Heart right ventricle (tissue), 16 donors: ENCODE data around the gene POF1B. TPM values are rescaled to one million over a fixed set of nuclear protein-coding genes. Genes with fewer than 3 reads are reported as not detected.
A peak's percentile ranks its signal among the peaks of the same experiment; 100 is the strongest.

Experiments used
- ATAC-seq, 8 donors: fragments of 200-7000 bp; cut with Tn5 transposase; one replicate each; pipeline ENCODE4 v1.9.1; 2020; ENCODE audit warnings: mild to moderate bottlenecking in 8 of 8, moderate library complexity in 8 of 8, moderate number of reproducible peaks in 1 of 8
- DNase-seq, 2 donors: peaks; one replicate each; pipeline ENCODE4 v3.0.0-alpha.2; 2020
- H3K27ac ChIP-seq, 10 donors: fragments of 200-600 bp; sonication (generic) in 2 of 10; one replicate each; pipeline versions ENCODE4 v1.5.0 to v1.8.0; 2020 to 2022; ENCODE audit warnings: mild to moderate bottlenecking in 3 of 10
- H3K27me3 ChIP-seq, 7 donors: fragments of 200-600 bp; one replicate each; pipeline ENCODE4 v1.8.0; 2021 to 2022; ENCODE audit warnings: mild to moderate bottlenecking in 2 of 7
- H3K36me3 ChIP-seq, 9 donors: fragments of 200-600 bp; sonication (generic) in 1 of 9; one replicate each; pipeline versions ENCODE4 v1.5.0 to v1.8.0; 2020 to 2022; ENCODE audit warnings: mild to moderate bottlenecking in 2 of 9
- H3K4me1 ChIP-seq, 9 donors: fragments of 200-600 bp; sonication (generic) in 1 of 9; one replicate each; pipeline versions ENCODE4 v1.5.0 to v1.8.0; 2020 to 2022; ENCODE audit warnings: mild to moderate bottlenecking in 4 of 9
- H3K4me3 ChIP-seq, 10 donors: fragments of 200-600 bp; sonication (generic) in 2 of 10; one replicate each; pipeline versions ENCODE4 v1.5.0 to v1.8.0; 2020 to 2022; ENCODE audit warnings: mild to moderate bottlenecking in 7 of 10, moderate library complexity in 2 of 10
- H3K9me3 ChIP-seq, 11 donors: fragments of 200-600 bp in 10 of 11; sonication (generic) in 2 of 11; one replicate each; pipeline versions ENCODE4 v1.5.0 to v1.8.0; 2013 to 2022; ENCODE audit warnings: mild to moderate bottlenecking in 2 of 11, control low read depth in 1 of 11, moderate library complexity in 1 of 11
- CTCF ChIP-seq, 9 donors: fragments of 200-600 bp; sonication (generic) in 2 of 9; IDR thresholded peaks; one replicate each; pipeline versions ENCODE4 v1.5.0 to v1.8.0; 2021 to 2022; ENCODE audit warnings: antibody characterized with exemption in 9 of 9, mild to moderate bottlenecking in 5 of 9, moderate library complexity in 1 of 9
- WGBS, 2 donors: extraction: QIAGEN DNeasy Blood & Tissue Kit; methylation state at CpG; one replicate each; pipeline ENCODE4 v1.1.7; 2013; ENCODE audit warnings: inconsistent platforms in 1 of 2; 5-methylcytosine and 5-hydroxymethylcytosine counted together
- intact Hi-C, 10 donors: fragments of 100-400 bp; cut with DNase I; formaldehyde crosslinking; loops; one replicate each; pipeline versions ENCODE4 v1.11.1 to v1.14.2; 2022
- polyA plus RNA-seq, 2 donors: library from polyadenylated mRNA; stranded (reverse); fragments of 200-250 nt; gene quantifications; one replicate each; pipeline ENCODE4 v1.2.3, GENCODE V29; 2013
- total RNA-seq, 10 donors: library from RNA; stranded (reverse); fragmentation: NEBNext Ultra II Directional in 3 of 10; extraction: Animal tissue kit (Norgen Biotek cat#: 25700) in 3 of 10; gene quantifications; one replicate each; pipeline versions ENCODE4 v1.2.1 to v1.2.4, GENCODE V29; 2021 to 2023
- donor health status: Arrhythmogenic right ventricular cardiomyopathy.
- donor health status: ischemic (EF 13 %, LVEDD 7.1; RV severe dilation, severe dysfunction).
- donor health status: healthy with polysubstance abuse.
- donor health status: DM: no; HTN: yes; CAD: no.
- donor health status: DM: no; HTN: no; CAD: no.
- donor health status: ischemic (EF 25% LVEDD 6.9; RV normal size, moderate dysfunction).
- donor health status: ischemic (EF 25% LVEDD 5.7; RV mildly dilated, moderate dysfunction).
- donor health status: healthy.
- donor health status: DM: yes; HTN: yes; CAD: no.
- donor health status: Ischemic cardiomyopathy.
- donor health status: ischemic (EF 35%, LVEDD 5.7; RV mildly dilated, moderate dysfunction).
- donor health status: nonischemic (EF 11% LVEDD 7.7; RV severe dilation, severe dysfunction).
- donor health status: DM: yes; HTN: yes; CAD: no.
- donor health status: PGD.
- donor health status: ischemic (EF 29% LVEDD 5.4; RV normal size, mild dysfunction).
- donor health status: nonischemic (EF 23%, LVEDD 6.1; RV moderate dilation, normal function).

The POF1B gene
- total and polyA plus RNA-seq, 12 donors = 0.19 to 5.9 (median 1.8) TPM

GRCh38 chrX:85243155-85243554, 136.3 kb downstream of the POF1B start:
- TF ChIP-seq CTCF (IDR thresholded peaks at IDR 0.05) = no peak
- peak overlapping the region in 4 of 10 donors; percentile 42 to 63 (median 59) for H3K4me3 ChIP-seq
- intact Hi-C loops = no loop called here
- no peaks in the 10 kb centered on the region for H3K4me1 ChIP-seq
- no peaks in the 10 kb centered on the region for H3K36me3 ChIP-seq
- ATAC-seq (no peak), DNase-seq (no peak)
- H3K27me3 ChIP-seq = peaks cover 0 to 26% (median 0%) of the 10 kb centered on the region in 7 donors
- no peak overlapping the region for H3K27ac ChIP-seq
- 18 to 28% methylated on average over 2 of the region's 2 CpGs for WGBS, 2 donors
- H3K9me3 ChIP-seq = no peaks in the 10 kb centered on the region

Other genes with a start within 250 kb of the POF1B start
- gene SATL1, start 135.9 kb downstream of the POF1B start, total RNA-seq = under 1 TPM in 1 of 10 donors, not detected in 9; 0.07 TPM
- not detected for gene SATL1, start 135.9 kb downstream of the POF1B start, polyA plus RNA-seq
- gene ZNF711, start 135.7 kb downstream of the POF1B start, total RNA-seq = 1 to 10 TPM in 6 of 10 donors, under 1 TPM in 4; 0.40 to 2.7 (median 1.2) TPM
- 1 to 10 TPM in 1 of 2 donors, under 1 TPM in 1; 0.68 to 1.2 TPM for gene ZNF711, start 135.7 kb downstream of the POF1B start, polyA plus RNA-seq